Skeletal muscle tissue (tissue), 4 donors: ENCODE measurements around the gene CIART. TPM values are rescaled to one million over a fixed set of nuclear protein-coding genes. Genes with fewer than 3 reads are reported as not detected.
A peak's percentile ranks its signal among the peaks of the same experiment; 100 is the strongest.
"Not testable (repeated sequence)": the region's sequence is repeated elsewhere in the genome, so short reads cannot be mapped to it uniquely, and the experiment has no call there.

Experiments used
- H3K27ac ChIP-seq: one replicate; pipeline ENCODE4 v1.7.0; 2013; ENCODE audit warnings: mild to moderate bottlenecking, low read depth, low read length, inconsistent platforms
- H3K27me3 ChIP-seq, 3 donors: one replicate each; pipeline ENCODE4 v1.7.0; 2013; ENCODE audit warnings: low read length in 3 of 3; ENCODE audit not compliant: control insufficient read depth in 3 of 3, insufficient read depth in 3 of 3
- H3K36me3 ChIP-seq, 3 donors: one replicate each; pipeline ENCODE4 v1.7.0; 2013; ENCODE audit warnings: low read length in 3 of 3; ENCODE audit not compliant: control insufficient read depth in 3 of 3, insufficient read depth in 3 of 3
- H3K4me1 ChIP-seq, 3 donors: one replicate each; pipeline ENCODE4 v1.7.0; 2013; ENCODE audit warnings: low read length in 3 of 3, mild to moderate bottlenecking in 3 of 3; ENCODE audit not compliant: control insufficient read depth in 3 of 3, insufficient read depth in 3 of 3
- H3K4me3 ChIP-seq, 3 donors: one replicate each; pipeline ENCODE4 v1.7.0; 2013; ENCODE audit warnings: low read length in 3 of 3
- H3K9ac ChIP-seq, 3 donors: one replicate each; pipeline ENCODE4 v1.7.0; 2013; ENCODE audit warnings: low read length in 3 of 3, mild to moderate bottlenecking in 3 of 3, moderate library complexity in 2 of 3, low read depth in 1 of 3
- H3K9me3 ChIP-seq, 3 donors: one replicate each; pipeline ENCODE4 v1.7.0; 2013; ENCODE audit warnings: low read length in 3 of 3; ENCODE audit not compliant: control insufficient read depth in 3 of 3
- total RNA-seq: library from RNA; depleted of rRNA; stranded (reverse); fragments of >200 nt; gene quantifications from one replicate; pipeline ENCODE4 v1.2.3, GENCODE V29; 2014
- donor health status: Osteomylitis.

CIART gene
- 2.1 TPM for total RNA-seq

- peak within 1 kb of the TSS; percentile 91 to 94 (median 92) for H3K4me3 ChIP-seq
- no peaks in the 10 kb centered on the region for H3K27me3 ChIP-seq
- H3K27ac ChIP-seq: peak within 1 kb of the TSS; percentile 97
- H3K9me3 ChIP-seq: no peaks in the 10 kb centered on the region
- peaks cover 21 to 29% (median 22%) of the 10 kb centered on the region in 3 donors for H3K4me1 ChIP-seq
- H3K36me3 ChIP-seq: peaks cover 15 to 29% (median 18%) of the 10 kb centered on the region in 3 donors
- peak within 1 kb of the TSS; percentile 90 to 93 (median 92) for H3K9ac ChIP-seq
Measured at GRCh38 chr1:150281758-150282557, at the start of gene CIART. Gene CIART (plus strand): TSS chr1:150282554. CDS start chr1:150283268, 714 bp downstream.

DNA sequence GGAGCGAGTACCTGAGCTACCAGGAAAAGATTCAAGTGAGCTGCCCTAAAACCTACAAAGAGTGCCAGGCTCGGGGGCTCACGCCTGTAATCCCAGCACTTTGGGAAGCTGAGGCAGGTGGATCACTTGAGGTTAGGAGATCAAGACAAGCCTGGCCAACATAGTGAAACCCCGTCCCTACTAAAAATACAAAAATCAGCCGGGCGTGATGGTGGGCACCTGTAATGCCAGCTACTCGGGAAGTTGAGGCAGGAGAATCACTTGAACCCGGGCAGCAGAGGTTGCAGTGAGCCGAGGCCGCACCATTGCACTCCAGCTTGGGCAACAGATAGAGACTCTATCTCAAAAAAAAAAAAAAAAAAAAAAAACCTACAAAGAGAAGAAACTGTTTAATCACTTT, 49.4 kb upstream of the CIART start:
- H3K27me3 ChIP-seq, H3K36me3 ChIP-seq, H3K4me3 ChIP-seq, H3K9me3 ChIP-seq: not testable (repeated sequence)
- Histone ChIP-seq H3K4me1 (peaks cover 7 to 13% (median 10%) of the 10 kb centered on the region in 3 donors), H3K9ac (peak overlapping the region in 1 of 3 donors; percentile 98), H3K27ac (peak overlapping the region; percentile 99)

DNA sequence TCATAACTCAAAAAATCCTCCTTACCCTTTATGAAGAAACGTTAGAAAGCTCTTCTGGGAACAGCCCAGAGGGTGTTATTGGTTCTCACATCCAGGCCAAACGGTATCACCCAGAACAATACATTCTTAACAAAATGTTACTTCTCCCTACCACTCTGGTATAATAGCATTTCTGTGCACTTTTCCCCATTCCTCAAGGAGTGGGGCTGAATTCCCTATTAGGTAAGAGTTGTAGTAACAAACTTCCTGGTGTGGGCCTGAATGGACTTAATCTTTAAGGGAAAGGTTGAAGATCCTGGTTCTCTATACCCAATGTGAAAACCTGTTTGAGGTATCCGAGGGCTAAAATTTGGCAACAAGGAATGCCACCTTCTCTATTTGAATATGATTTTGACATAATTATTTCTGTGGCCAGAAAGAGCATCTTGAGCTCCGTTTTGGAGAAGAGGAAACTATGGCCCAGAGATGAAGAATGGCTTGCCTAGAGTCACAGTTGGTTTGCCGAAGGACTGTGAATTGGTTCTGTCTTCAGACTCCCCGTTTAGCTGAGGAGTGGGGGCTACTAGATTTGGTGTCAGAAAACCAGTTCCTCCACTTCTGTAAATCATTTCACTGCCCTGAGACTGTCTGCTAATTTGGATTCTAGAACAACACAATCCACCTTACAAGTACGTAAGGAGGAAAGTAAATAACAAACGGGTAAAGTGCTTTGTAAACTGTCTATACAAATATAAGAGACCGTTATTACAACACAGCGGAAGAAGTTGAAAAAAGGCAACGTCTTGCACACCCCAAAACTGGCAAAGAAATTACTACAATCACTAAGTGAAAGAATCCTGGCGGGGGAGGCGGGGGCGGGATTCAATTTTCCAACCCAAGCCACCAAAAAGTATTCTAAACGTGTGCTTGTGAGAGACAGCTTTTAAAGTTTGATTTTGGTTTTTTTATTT, 48.7 kb upstream of the CIART start:
- no peaks in the 10 kb centered on the region for H3K27me3 ChIP-seq
- H3K27ac ChIP-seq: peak overlapping the region; percentile 99
- H3K36me3 ChIP-seq: peaks cover 0 to 5% (median 4%) of the 10 kb centered on the region in 3 donors
- H3K9ac ChIP-seq: peak overlapping the region; percentile 85 to 98 (median 97)
- H3K9me3 ChIP-seq: no peaks in the 10 kb centered on the region
- H3K4me3 ChIP-seq: peak overlapping the region; percentile 80 to 95 (median 87)
- peaks cover 7 to 13% (median 10%) of the 10 kb centered on the region in 3 donors for H3K4me1 ChIP-seq

DNA sequence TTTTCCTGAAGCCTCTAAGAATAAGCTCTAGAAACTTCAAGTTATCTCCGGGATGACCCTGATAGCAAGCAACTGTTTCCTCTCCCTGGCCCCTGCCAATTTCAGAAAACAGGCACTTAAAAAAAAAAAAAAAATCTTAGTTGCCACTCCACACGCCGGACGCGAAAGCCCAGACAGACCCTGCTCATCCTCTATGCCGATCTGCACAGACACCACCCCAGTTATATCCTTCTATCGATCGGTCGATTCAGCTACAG, 48.1 kb upstream of the CIART start:
- H3K27ac ChIP-seq: peak overlapping the region; percentile 99
- no peaks in the 10 kb centered on the region for H3K9me3 ChIP-seq
- peak overlapping the region; percentile 80 to 95 (median 87) for H3K4me3 ChIP-seq
- H3K36me3 ChIP-seq: peaks cover 0 to 5% (median 4%) of the 10 kb centered on the region in 3 donors
- H3K4me1 ChIP-seq: peaks cover 7 to 13% (median 10%) of the 10 kb centered on the region in 3 donors
- H3K27me3 ChIP-seq: no peaks in the 10 kb centered on the region
- peak overlapping the region; percentile 85 to 98 (median 97) for H3K9ac ChIP-seq

GRCh38 chr1:150234566-150235293, 47.6 kb upstream of the CIART start:
- Histone ChIP-seq H3K27me3 (no peaks in the 10 kb centered on the region), H3K9ac (peak overlapping the region; percentile 85 to 98 (median 97)), H3K36me3 (peaks cover 0 to 5% (median 4%) of the 10 kb centered on the region in 3 donors), H3K4me1 (peaks cover 7 to 13% (median 10%) of the 10 kb centered on the region in 3 donors), H3K27ac (peak overlapping the region; percentile 99), H3K9me3 (no peaks in the 10 kb centered on the region), H3K4me3 (peak overlapping the region; percentile 80 to 95 (median 87))

GRCh38 chr1:150235294-150235851, 47.0 kb upstream of the CIART start:
- Histone ChIP-seq H3K4me1 (peaks cover 7 to 13% (median 10%) of the 10 kb centered on the region in 3 donors), H3K27me3 (no peaks in the 10 kb centered on the region), H3K9me3 (no peaks in the 10 kb centered on the region), H3K9ac (peak overlapping the region; percentile 85 to 98 (median 97)), H3K27ac (peak overlapping the region; percentile 99), H3K36me3 (peaks cover 0 to 5% (median 4%) of the 10 kb centered on the region in 3 donors), H3K4me3 (peak overlapping the region; percentile 80 to 95 (median 87))

DNA sequence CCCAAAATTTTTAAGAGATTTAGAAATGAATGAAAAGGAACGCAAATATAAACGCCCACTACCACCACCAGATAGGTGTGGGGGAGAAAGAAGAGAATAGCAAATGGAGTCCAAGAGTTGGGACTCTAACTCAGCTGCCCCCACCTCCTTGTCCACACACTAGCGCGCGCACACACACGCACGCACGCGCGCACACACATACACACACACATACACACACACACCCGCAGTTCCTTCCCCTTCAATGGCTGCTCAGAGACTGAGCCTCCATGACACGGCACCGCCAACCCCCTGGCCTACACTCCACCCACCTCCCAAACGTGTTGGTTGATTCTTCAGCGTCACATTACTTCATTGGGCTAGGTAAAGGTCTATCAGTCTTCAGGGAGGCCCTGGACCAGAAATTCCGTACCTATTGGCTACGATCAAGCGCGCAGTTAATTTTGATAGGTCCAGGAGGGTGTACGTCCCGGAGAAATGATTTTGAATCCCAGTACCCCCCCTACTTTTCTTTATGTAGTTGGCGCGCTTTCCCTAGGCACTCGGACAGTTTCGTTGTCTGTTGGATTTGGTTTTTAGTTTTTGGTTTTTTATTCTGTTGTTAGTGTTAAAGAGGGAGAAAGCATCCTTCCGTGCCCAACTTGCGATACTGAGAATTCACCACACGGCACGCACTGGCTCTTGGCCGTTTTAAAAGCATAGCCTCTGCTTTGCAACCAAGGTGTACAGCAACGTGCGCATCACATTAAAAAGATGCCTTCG, 46.3 kb upstream of the CIART start, which contains the start of gene ANP32E:
Gene ANP32E, minus strand, starts transcription at position 261 of the 762 bp plus-strand sequence. CDS start 326 bp downstream, outside the sequence.
- Histone ChIP-seq H3K9ac (peak within 1 kb of the TSS; percentile 85 to 98 (median 97)), H3K36me3 (peaks cover 0 to 4% (median 3%) of the 10 kb centered on the region in 3 donors), H3K4me1 (peaks cover 7 to 13% (median 10%) of the 10 kb centered on the region in 3 donors), H3K27me3 (no peaks in the 10 kb centered on the region), H3K4me3 (peak within 1 kb of the TSS; percentile 80 to 95 (median 87)), H3K9me3 (no peaks in the 10 kb centered on the region), H3K27ac (peak within 1 kb of the TSS; percentile 99)

DNA sequence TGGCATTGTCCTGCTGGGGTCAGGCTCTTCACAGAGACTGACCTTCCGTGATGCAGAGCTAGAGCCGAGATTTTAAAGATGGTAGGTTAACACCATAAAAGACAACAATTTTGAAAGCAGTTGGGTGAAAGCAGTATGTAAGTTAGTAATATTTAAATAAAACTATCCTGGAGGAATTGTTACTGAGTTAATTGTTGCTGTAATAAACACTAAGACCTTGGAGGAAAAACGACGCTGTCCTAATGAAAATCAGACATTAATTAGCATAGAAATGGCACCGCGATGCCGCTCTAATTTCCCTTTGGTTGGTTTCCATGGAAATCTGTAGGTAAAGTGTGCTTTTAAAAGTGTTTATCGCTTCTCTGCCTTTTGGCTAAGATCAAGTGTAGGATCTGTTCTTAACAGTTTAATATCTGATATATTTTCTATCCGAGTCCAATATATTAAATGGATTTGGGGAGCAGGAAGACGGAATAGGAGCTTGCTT, 45.7 kb upstream of the CIART start:
- peak overlapping the region; percentile 20 to 69 (median 63) for H3K9ac ChIP-seq
- H3K4me3 ChIP-seq: peak overlapping the region; percentile 73 to 95 (median 87)
- no peaks in the 10 kb centered on the region for H3K27me3 ChIP-seq
- no peaks in the 10 kb centered on the region for H3K9me3 ChIP-seq
- H3K4me1 ChIP-seq: peaks cover 7 to 13% (median 10%) of the 10 kb centered on the region in 3 donors
- peaks cover 0 to 2% (median 0%) of the 10 kb centered on the region in 3 donors for H3K36me3 ChIP-seq
- no peak overlapping the region for H3K27ac ChIP-seq
